ENCODE measurements around the gene ATP8B1. TPM values are rescaled to one million over a fixed set of nuclear protein-coding genes. Genes with fewer than 3 reads are reported as not detected.

Gene ATP8B1
- total RNA-seq, 1 donor from 2014 or later: 14.4 TPM

- TF ChIP-seq CTCF (conservative IDR thresholded peaks at IDR 0.05; ENCODE audit: low read depth, low read length): no peak
- no peak for DNase-seq (ENCODE audit: low read depth)
- H3K4me3 ChIP-seq (ENCODE audit: low read depth, low read length): no peak overlapping the region
These were observed 135.1 kb downstream of the ATP8B1 start for GRCh38 chr18:57668021-57668420.

- TF ChIP-seq CTCF (conservative IDR thresholded peaks at IDR 0.05; ENCODE audit: low read depth, low read length): no peak
- DNase-seq (ENCODE audit: low read depth): no peak
- H3K4me3 ChIP-seq (ENCODE audit: low read depth, low read length): no peak overlapping the region
These were observed 136.2 kb downstream of the ATP8B1 start for GRCh38 chr18:57666818-57667497.

GRCh38 chr18:57664568-57665165 is 138.4 kb downstream of the ATP8B1 start:
- no peak for TF ChIP-seq CTCF (conservative IDR thresholded peaks at IDR 0.05; ENCODE audit: low read depth, low read length)
- DNase-seq (ENCODE audit: low read depth): no peak
- H3K4me3 ChIP-seq (ENCODE audit: low read depth, low read length): no peak overlapping the region

- no peak for DNase-seq (ENCODE audit: low read depth)
- no peak for TF ChIP-seq CTCF (conservative IDR thresholded peaks at IDR 0.05; ENCODE audit: low read depth, low read length)
- H3K4me3 ChIP-seq (ENCODE audit: low read depth, low read length): no peak overlapping the region
These were observed 142.2 kb downstream of the ATP8B1 start for GRCh38 chr18:57660961-57661360.

- no peak for TF ChIP-seq CTCF (conservative IDR thresholded peaks at IDR 0.05; ENCODE audit: low read depth, low read length)
- DNase-seq (ENCODE audit: low read depth): no peak
- H3K4me3 ChIP-seq (ENCODE audit: low read depth, low read length): no peak overlapping the region
These were observed 143.5 kb downstream of the ATP8B1 start for GRCh38 chr18:57659460-57660102.

- no peak for DNase-seq (ENCODE audit: low read depth)
- no peak overlapping the region for H3K4me3 ChIP-seq (ENCODE audit: low read depth, low read length)
- TF ChIP-seq CTCF (conservative IDR thresholded peaks at IDR 0.05; ENCODE audit: low read depth, low read length): no peak
These were observed 145.6 kb downstream of the ATP8B1 start for GRCh38 chr18:57657542-57657941.

Data from epithelial cell of proximal tubule (primary cell).